Loucy (cell line): ENCODE results near the gene MAPK7.

Experiments used
- CTCF ChIP-seq: fragments of 200-600 bp; sonication (generic); conservative IDR thresholded peaks from 2 replicates; pipeline ENCODE4 v1.5.1; 2014; ENCODE audit warnings: mild to moderate bottlenecking, antibody characterized with exemption, low read length
- EZH2phosphoT487 ChIP-seq: fragments of 200-600 bp; IDR thresholded peaks from 2 replicates; pipeline ENCODE4 v1.6.1; 2018; ENCODE audit warnings: antibody characterized with exemption, mild to moderate bottlenecking, moderate library complexity, borderline replicate concordance

- TF ChIP-seq CTCF: no peak
- no peak for TF ChIP-seq EZH2phosphoT487
Measured at GRCh38 chr17:19417611-19418010, 39.3 kb downstream of the MAPK7 start.
